Measurements from ENCODE around the gene TAF11.

The TAF11 gene

DNA sequence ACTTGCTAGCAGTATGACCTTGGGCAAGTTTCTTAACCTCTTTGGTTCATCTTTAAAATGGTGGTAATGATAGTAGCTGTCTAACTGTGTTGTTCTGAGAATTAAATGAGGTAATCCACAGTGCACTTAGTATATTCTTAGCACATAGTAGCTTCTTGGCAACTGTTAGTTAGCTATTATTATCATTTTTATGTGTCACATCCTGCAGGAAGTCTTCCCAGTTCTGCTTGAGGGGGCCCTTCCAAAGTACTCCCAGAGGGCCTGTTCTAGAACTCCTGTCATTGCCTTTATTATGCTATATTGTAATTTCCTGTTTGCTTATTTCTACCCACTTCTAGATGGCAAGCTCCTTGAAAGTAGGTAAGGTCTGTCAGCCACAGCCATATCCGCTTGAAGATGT is 31.8 kb upstream of the TAF11 start:
- no peak for ATAC-seq
- TF ChIP-seq, protein P1, sequence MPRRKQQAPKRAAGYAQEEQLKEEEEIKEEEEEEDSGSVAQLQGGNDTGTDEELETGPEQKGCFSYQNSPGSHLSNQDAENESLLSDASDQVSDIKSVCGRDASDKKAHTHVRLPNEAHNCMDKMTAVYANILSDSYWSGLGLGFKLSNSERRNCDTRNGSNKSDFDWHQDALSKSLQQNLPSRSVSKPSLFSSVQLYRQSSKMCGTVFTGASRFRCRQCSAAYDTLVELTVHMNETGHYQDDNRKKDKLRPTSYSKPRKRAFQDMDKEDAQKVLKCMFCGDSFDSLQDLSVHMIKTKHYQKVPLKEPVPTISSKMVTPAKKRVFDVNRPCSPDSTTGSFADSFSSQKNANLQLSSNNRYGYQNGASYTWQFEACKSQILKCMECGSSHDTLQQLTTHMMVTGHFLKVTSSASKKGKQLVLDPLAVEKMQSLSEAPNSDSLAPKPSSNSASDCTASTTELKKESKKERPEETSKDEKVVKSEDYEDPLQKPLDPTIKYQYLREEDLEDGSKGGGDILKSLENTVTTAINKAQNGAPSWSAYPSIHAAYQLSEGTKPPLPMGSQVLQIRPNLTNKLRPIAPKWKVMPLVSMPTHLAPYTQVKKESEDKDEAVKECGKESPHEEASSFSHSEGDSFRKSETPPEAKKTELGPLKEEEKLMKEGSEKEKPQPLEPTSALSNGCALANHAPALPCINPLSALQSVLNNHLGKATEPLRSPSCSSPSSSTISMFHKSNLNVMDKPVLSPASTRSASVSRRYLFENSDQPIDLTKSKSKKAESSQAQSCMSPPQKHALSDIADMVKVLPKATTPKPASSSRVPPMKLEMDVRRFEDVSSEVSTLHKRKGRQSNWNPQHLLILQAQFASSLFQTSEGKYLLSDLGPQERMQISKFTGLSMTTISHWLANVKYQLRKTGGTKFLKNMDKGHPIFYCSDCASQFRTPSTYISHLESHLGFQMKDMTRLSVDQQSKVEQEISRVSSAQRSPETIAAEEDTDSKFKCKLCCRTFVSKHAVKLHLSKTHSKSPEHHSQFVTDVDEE (CRISPR knock-in tag; IDR thresholded peaks at IDR 0.05): no peak
- TF ChIP-seq ESRRG (CRISPR knock-in tag; IDR thresholded peaks at IDR 0.05): no peak
- TF ChIP-seq BACH2 (CRISPR knock-in tag; IDR thresholded peaks at IDR 0.05; ENCODE audit: borderline replicate concordance): no peak
- TF ChIP-seq PPARA (CRISPR knock-in tag; IDR thresholded peaks at IDR 0.05; ENCODE audit: borderline replicate concordance): no peak
- TF ChIP-seq CSDC2 (CRISPR knock-in tag; IDR thresholded peaks at IDR 0.05): no peak
- no peak for TF ChIP-seq SNAI2 (CRISPR knock-in tag; IDR thresholded peaks at IDR 0.05)
- TF ChIP-seq, protein P2, sequence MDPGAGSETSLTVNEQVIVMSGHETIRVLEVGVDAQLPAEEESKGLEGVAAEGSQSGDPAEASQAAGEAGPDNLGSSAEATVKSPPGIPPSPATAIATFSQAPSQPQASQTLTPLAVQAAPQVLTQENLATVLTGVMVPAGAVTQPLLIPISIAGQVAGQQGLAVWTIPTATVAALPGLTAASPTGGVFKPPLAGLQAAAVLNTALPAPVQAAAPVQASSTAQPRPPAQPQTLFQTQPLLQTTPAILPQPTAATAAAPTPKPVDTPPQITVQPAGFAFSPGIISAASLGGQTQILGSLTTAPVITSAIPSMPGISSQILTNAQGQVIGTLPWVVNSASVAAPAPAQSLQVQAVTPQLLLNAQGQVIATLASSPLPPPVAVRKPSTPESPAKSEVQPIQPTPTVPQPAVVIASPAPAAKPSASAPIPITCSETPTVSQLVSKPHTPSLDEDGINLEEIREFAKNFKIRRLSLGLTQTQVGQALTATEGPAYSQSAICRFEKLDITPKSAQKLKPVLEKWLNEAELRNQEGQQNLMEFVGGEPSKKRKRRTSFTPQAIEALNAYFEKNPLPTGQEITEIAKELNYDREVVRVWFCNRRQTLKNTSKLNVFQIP (CRISPR knock-in tag; IDR thresholded peaks at IDR 0.05; ENCODE audit: borderline replicate concordance, low read depth): no peak
- no peak for TF ChIP-seq ZNF70 (CRISPR knock-in tag; IDR thresholded peaks at IDR 0.05)
- no peak for TF ChIP-seq OSR1 (CRISPR knock-in tag; IDR thresholded peaks at IDR 0.05)

DNA sequence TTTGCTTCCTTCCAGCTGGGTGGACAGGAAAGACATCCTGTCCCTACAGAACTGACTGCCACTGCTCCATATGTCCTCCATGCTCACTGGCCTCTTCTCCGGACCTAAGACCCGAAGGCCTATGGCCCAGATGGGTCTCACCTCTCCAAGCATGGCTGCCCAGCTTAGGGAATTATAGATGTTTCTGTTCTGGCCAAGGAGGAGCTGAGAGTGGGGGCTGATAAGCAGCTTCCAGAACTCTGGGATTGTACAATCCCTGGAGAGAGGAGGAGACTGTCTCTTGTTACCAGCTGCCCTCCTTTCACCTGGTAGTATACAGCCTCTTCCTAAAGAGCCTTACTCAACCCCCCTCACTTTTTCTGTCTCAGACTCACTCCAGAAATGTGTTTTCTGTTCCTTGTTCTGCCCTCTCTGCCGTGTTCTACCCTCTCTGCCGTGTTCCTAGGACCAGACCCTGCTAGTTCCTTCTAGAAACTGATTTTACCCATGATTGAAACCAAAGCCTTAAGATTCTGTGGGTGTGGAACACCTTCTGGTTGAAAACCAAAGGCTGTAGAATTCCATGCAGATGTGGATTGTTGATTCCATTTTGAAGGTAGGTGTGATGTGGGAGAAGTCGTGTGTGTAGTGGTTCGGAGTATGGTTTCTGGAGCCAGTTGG is 29.9 kb upstream of the TAF11 start:
- ATAC-seq: no peak
- TF ChIP-seq ZNF8 (CRISPR knock-in tag; IDR thresholded peaks at IDR 0.05): no peak
- no peak for TF ChIP-seq TOX (CRISPR knock-in tag; IDR thresholded peaks at IDR 0.05; ENCODE audit: borderline replicate concordance)
- no peak for TF ChIP-seq CSDC2 (CRISPR knock-in tag; IDR thresholded peaks at IDR 0.05)
- TF ChIP-seq, protein P3, sequence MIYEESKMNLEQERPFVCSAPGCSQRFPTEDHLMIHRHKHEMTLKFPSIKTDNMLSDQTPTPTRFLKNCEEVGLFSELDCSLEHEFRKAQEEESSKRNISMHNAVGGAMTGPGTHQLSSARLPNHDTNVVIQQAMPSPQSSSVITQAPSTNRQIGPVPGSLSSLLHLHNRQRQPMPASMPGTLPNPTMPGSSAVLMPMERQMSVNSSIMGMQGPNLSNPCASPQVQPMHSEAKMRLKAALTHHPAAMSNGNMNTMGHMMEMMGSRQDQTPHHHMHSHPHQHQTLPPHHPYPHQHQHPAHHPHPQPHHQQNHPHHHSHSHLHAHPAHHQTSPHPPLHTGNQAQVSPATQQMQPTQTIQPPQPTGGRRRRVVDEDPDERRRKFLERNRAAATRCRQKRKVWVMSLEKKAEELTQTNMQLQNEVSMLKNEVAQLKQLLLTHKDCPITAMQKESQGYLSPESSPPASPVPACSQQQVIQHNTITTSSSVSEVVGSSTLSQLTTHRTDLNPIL (CRISPR knock-in tag; IDR thresholded peaks at IDR 0.05; ENCODE audit: low read depth): no peak
- TF ChIP-seq ZFP3 (CRISPR knock-in tag; IDR thresholded peaks at IDR 0.05): no peak
- TF ChIP-seq, protein P1 (CRISPR knock-in tag; IDR thresholded peaks at IDR 0.05): no peak
- TF ChIP-seq GLIS3 (CRISPR knock-in tag; IDR thresholded peaks at IDR 0.05): no peak
- TF ChIP-seq BACH2 (CRISPR knock-in tag; IDR thresholded peaks at IDR 0.05; ENCODE audit: borderline replicate concordance): no peak
- TF ChIP-seq ZC3H10 (CRISPR knock-in tag; IDR thresholded peaks at IDR 0.05): no peak
- no peak for TF ChIP-seq ZNF565 (CRISPR knock-in tag; conservative IDR thresholded peaks at IDR 0.05; ENCODE audit: low read depth)
- TF ChIP-seq OSR1 (CRISPR knock-in tag; IDR thresholded peaks at IDR 0.05): no peak
- no peak for TF ChIP-seq PPARA (CRISPR knock-in tag; IDR thresholded peaks at IDR 0.05; ENCODE audit: borderline replicate concordance)
- no peak for TF ChIP-seq ESRRG (CRISPR knock-in tag; IDR thresholded peaks at IDR 0.05)

DNA sequence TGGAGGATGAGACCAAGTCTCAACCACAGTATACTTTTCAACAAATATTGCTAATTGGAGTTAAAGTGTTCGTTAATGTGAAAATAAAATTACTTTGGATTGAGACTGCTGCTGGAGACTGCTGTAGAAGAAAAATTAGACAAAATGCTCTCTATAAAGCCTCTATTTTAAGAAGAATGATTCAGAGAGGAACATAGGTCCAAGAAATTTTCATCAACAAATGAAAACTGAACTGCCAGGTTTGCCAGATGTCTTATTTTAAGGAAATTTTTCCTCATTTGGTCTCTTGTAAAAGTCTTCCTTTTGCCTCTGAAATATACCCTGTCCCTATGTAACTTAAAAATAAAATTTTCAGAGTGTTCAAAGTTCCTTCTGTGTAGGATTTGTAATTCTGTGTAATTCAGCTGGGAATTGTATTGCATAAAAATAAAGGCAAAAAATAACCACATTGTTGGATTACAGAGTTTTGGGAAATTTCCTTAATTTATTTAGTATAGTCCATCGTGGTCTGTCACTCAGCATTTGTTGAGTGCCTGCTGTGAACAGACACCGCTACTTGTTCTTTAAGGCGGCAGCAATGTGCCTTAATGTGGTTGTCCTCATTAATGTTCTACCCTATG is 28.6 kb upstream of the TAF11 start:
- ATAC-seq: no peak
- no peak for TF ChIP-seq ZFP30 (CRISPR knock-in tag; IDR thresholded peaks at IDR 0.05)
- TF ChIP-seq BACH2 (CRISPR knock-in tag; IDR thresholded peaks at IDR 0.05; ENCODE audit: borderline replicate concordance): no peak
- TF ChIP-seq, protein P3 (CRISPR knock-in tag; IDR thresholded peaks at IDR 0.05; ENCODE audit: low read depth): no peak
- no peak for TF ChIP-seq CSDC2 (CRISPR knock-in tag; IDR thresholded peaks at IDR 0.05)
- TF ChIP-seq ZNF70 (CRISPR knock-in tag; IDR thresholded peaks at IDR 0.05): no peak
- no peak for TF ChIP-seq ZNF8 (CRISPR knock-in tag; IDR thresholded peaks at IDR 0.05)
- no peak for TF ChIP-seq PPARA (CRISPR knock-in tag; IDR thresholded peaks at IDR 0.05; ENCODE audit: borderline replicate concordance)
- no peak for TF ChIP-seq ZC3H10 (CRISPR knock-in tag; IDR thresholded peaks at IDR 0.05)
- no peak for TF ChIP-seq ARNTL (CRISPR knock-in tag; IDR thresholded peaks at IDR 0.05; ENCODE audit: borderline replicate concordance, low read depth)
- TF ChIP-seq GLIS3 (CRISPR knock-in tag; IDR thresholded peaks at IDR 0.05): no peak
- TF ChIP-seq, protein P4, sequence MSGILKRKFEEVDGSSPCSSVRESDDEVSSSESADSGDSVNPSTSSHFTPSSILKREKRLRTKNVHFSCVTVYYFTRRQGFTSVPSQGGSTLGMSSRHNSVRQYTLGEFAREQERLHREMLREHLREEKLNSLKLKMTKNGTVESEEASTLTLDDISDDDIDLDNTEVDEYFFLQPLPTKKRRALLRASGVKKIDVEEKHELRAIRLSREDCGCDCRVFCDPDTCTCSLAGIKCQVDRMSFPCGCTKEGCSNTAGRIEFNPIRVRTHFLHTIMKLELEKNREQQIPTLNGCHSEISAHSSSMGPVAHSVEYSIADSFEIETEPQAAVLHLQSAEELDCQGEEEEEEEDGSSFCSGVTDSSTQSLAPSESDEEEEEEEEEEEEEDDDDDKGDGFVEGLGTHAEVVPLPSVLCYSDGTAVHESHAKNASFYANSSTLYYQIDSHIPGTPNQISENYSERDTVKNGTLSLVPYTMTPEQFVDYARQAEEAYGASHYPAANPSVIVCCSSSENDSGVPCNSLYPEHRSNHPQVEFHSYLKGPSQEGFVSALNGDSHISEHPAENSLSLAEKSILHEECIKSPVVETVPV (CRISPR knock-in tag; IDR thresholded peaks at IDR 0.05): no peak
- no peak for TF ChIP-seq ISL1 (CRISPR knock-in tag; IDR thresholded peaks at IDR 0.05)
- no peak for TF ChIP-seq SNAI2 (CRISPR knock-in tag; IDR thresholded peaks at IDR 0.05)
- TF ChIP-seq TCF4 (CRISPR knock-in tag; IDR thresholded peaks at IDR 0.05; ENCODE audit: borderline replicate concordance): no peak
- TF ChIP-seq RARB (CRISPR knock-in tag; IDR thresholded peaks at IDR 0.05): no peak

Measured in SK-N-SH treated with all-trans-retinoic acid at 6 μM for 48 hours (cell line).